Heart left ventricle (tissue), 13 donors: ENCODE data around the gene DSCAML1.

Experiments
- CTCF ChIP-seq, 12 donors: fragments of 200-600 bp; sonication (generic) in 4 of 12; IDR thresholded peaks; one replicate each; pipeline versions ENCODE4 v1.5.0 to v1.8.0; 2018 to 2022; ENCODE audit warnings: antibody characterized with exemption in 12 of 12, mild to moderate bottlenecking in 5 of 12
- POLR2A ChIP-seq, 2 donors: fragments of 450-650 bp; IDR thresholded peaks; one replicate each; pipeline ENCODE4 v1.6.1; 2017; ENCODE audit warnings: antibody characterized with exemption in 2 of 2, mild to moderate bottlenecking in 2 of 2, moderate library complexity in 2 of 2
- donor health status: ischemic (EF 13 %, LVEDD 7.1; RV severe dilation, severe dysfunction).
- donor health status: DM: no; HTN: yes; CAD: no.
- donor health status: DM: no; HTN: no; CAD: no.
- donor health status: ischemic (EF 25% LVEDD 6.9; RV normal size, moderate dysfunction).
- donor health status: ischemic (EF 25% LVEDD 5.7; RV mildly dilated, moderate dysfunction).
- donor health status: ischemic (EF 35%, LVEDD 5.7; RV mildly dilated, moderate dysfunction).
- donor health status: nonischemic (EF 11% LVEDD 7.7; RV severe dilation, severe dysfunction).
- donor health status: DM: yes; HTN: yes; CAD: no.
- donor health status: PGD.
- donor health status: ischemic (EF 29% LVEDD 5.4; RV normal size, mild dysfunction).
- donor health status: nonischemic (EF 23%, LVEDD 6.1; RV moderate dilation, normal function).

GRCh38 chr11:117420143-117420485 lies 376.9 kb downstream of the DSCAML1 start:
- no peak for TF ChIP-seq CTCF (IDR thresholded peaks at IDR 0.05)
- no peak for TF ChIP-seq POLR2A (IDR thresholded peaks at IDR 0.05)
